Psoas muscle (tissue), 8 donors: ENCODE results near the gene PIAS1. TPM values are rescaled to one million over a fixed set of nuclear protein-coding genes. Genes with fewer than 3 reads are reported as not detected.
A peak's percentile ranks its signal among the peaks of the same experiment; 100 is the strongest.

ENCODE experiments used
- ATAC-seq, 4 donors: fragments of 200-7000 bp; cut with Tn5 transposase; one replicate each; pipeline ENCODE4 v1.9.1; 2020; ENCODE audit warnings: moderate library complexity in 3 of 4, mild to moderate bottlenecking in 2 of 4
- DNase-seq, 2 donors: peaks; one replicate each; pipeline ENCODE4 v3.0.0-alpha.2; 2020
- H3K27ac ChIP-seq: fragments of 200-600 bp; one replicate; pipeline ENCODE4 v1.8.0; 2022
- H3K27me3 ChIP-seq, 3 donors: fragments of 200-600 bp in 1 of 3; one replicate each; pipeline versions ENCODE4 v1.6.1 to v1.8.0; 2013 to 2022; ENCODE audit warnings: low read length in 2 of 3, mild to moderate bottlenecking in 2 of 3, moderate library complexity in 1 of 3; ENCODE audit not compliant: insufficient read depth in 3 of 3
- H3K36me3 ChIP-seq, 2 donors: fragments of 200-600 bp in 1 of 2; one replicate each; pipeline versions ENCODE4 v1.6.1 to v1.8.0; 2013 to 2022; ENCODE audit warnings: low read depth in 1 of 2, mild to moderate bottlenecking in 1 of 2, moderate library complexity in 1 of 2; ENCODE audit not compliant: insufficient read depth in 1 of 2
- H3K4me1 ChIP-seq: fragments of 200-600 bp; one replicate; pipeline ENCODE4 v1.8.0; 2022
- H3K4me3 ChIP-seq: fragments of 200-600 bp; one replicate; pipeline ENCODE4 v1.8.0; 2022; ENCODE audit warnings: mild to moderate bottlenecking
- H3K9me3 ChIP-seq: fragments of 200-600 bp; one replicate; pipeline ENCODE4 v1.8.0; 2022
- WGBS, 3 donors: extraction: QIAGEN DNeasy Blood & Tissue Kit; methylation state at CpG; one replicate each; pipeline versions ENCODE4 v1.1.6 to v1.1.7; 2013; 5-methylcytosine and 5-hydroxymethylcytosine counted together
- intact Hi-C, 2 donors: fragments of 100-400 bp; cut with DNase I; formaldehyde crosslinking; loops; one replicate each; pipeline versions ENCODE4 v1.11.0 to v1.14.2; 2022
- polyA plus RNA-seq, 3 donors: library from polyadenylated mRNA; stranded (reverse); fragments of 200-250 nt; gene quantifications; one replicate each; pipeline ENCODE4 v1.2.3, GENCODE V29; 2013
- total RNA-seq, 4 donors: library from RNA; stranded (reverse); fragmentation: NEBNext Ultra II Directional in 2 of 4; extraction: Animal tissue kit (Norgen Biotek cat#: 25700) in 2 of 4; gene quantifications; one replicate each; pipeline versions ENCODE4 v1.2.1 to v1.2.4, GENCODE V29; 2021 to 2023
- TF ChIP-seq, protein P1 (sequence below): fragments of 200-600 bp; IDR thresholded peaks from one replicate; pipeline ENCODE4 v1.8.0; 2022; ENCODE audit warnings: antibody characterized with exemption
- donor health status: healthy with polysubstance abuse.
- donor health status: DM: no; HTN: no; CAD: no; lungs with moderate emphysema.
- donor health status: Bipolar disorder and iron deficiency.
- donor health status: healthy.
- donor health status: DM: yes; HTN: yes; CAD: no.
- donor health status: DM: no; HTN: no; CAD: no.
- donor health status: DM: no; HTN: no; CAD: no.
- donor health status: DM: yes; HTN: yes; CAD: no.

The PIAS1 gene
- total and polyA plus RNA-seq, 7 donors: 4.4 to 28.7 (median 18.2) TPM

DNA sequence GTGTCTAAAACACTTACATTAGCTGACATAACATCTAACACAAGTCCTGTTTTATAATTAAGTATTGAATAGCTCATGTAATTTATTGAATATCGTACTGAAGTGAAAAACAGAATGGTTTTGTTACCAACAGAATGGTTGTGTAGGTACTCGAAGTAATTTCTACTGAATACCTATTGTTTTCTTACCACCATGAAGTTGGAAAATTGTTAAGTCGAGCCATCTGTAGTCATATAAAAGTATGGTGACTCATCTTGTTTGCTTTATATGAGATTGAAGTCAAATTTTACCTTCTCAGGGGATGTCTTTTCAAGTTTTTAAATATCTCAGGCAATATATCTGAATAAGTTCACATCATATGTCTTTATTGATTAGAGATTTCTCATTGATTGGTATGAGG is 37.6 kb downstream of the PIAS1 start:
- 94 to 97% (median 95%) methylated on average over 3 of the region's 3 CpGs for WGBS, 3 donors
- peaks cover 13% of the 10 kb centered on the region for H3K9me3 ChIP-seq
- no peaks in the 10 kb centered on the region for H3K27me3 ChIP-seq
- H3K27ac ChIP-seq: no peak overlapping the region
- peaks cover 19% of the 10 kb centered on the region for H3K4me1 ChIP-seq
- no peak overlapping the region for H3K4me3 ChIP-seq
- intact Hi-C loops: no loop called here
- TF ChIP-seq, protein P1, sequence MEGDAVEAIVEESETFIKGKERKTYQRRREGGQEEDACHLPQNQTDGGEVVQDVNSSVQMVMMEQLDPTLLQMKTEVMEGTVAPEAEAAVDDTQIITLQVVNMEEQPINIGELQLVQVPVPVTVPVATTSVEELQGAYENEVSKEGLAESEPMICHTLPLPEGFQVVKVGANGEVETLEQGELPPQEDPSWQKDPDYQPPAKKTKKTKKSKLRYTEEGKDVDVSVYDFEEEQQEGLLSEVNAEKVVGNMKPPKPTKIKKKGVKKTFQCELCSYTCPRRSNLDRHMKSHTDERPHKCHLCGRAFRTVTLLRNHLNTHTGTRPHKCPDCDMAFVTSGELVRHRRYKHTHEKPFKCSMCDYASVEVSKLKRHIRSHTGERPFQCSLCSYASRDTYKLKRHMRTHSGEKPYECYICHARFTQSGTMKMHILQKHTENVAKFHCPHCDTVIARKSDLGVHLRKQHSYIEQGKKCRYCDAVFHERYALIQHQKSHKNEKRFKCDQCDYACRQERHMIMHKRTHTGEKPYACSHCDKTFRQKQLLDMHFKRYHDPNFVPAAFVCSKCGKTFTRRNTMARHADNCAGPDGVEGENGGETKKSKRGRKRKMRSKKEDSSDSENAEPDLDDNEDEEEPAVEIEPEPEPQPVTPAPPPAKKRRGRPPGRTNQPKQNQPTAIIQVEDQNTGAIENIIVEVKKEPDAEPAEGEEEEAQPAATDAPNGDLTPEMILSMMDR: no peak
- no peak for DNase-seq
- peaks cover 0 to 15% of the 10 kb centered on the region in 2 donors for H3K36me3 ChIP-seq
- ATAC-seq: peak in 1 of 4 donors; percentile 49

DNA sequence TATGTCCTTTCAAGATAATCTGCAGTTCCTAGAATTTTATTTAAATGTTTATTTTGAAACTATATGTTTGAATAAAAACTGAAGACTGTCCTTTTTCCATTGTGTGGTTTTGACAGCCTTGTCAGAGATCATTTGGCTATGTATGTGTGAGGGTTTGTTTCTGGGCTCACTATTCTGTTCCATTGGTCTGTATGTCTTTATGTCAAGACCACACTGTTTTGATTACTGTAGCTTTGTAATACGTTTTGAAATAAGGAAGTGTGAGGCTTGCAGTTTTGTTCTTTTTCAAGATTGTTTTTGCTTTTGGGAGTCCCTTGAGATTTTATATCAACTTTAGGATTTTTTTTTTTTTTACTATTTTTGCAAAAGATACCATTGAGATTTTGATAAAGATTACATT is 42.0 kb downstream of the PIAS1 start:
- no peak for ATAC-seq
- Histone ChIP-seq H3K27ac (no peak overlapping the region), H3K4me1 (peaks cover 15% of the 10 kb centered on the region), H3K27me3 (no peaks in the 10 kb centered on the region), H3K9me3 (peaks cover 23% of the 10 kb centered on the region), H3K36me3 (peaks cover 0 to 3% of the 10 kb centered on the region in 2 donors), H3K4me3 (no peak overlapping the region)
- TF ChIP-seq, protein P1: no peak
- WGBS, 3 donors: 89 to 92% (median 92%) methylated on average over 1 of the region's 1 CpG
- DNase-seq: no peak
- intact Hi-C loops: no loop called here

DNA sequence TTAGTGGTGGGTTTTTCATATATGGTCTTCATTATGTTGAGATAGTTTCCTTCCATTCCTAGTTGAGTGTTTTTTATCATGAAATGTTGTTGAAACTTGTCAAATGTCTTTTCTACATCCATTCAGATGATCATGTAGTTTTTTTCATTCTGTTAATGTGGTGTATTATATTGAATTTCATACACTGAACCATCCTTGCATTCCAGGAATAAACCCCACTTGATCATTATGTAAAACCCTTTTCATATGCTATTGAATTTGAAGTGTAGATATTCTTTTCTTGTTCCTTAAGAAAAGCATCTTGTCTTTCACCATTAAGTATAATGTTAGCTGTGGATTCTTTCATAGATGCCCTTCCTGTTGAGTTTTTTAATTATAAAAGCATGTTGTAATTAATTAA is 42.9 kb downstream of the PIAS1 start:
- DNase-seq (no peak), ATAC-seq (no peak)
- H3K4me3 ChIP-seq: no peak overlapping the region
- intact Hi-C loops: no loop called here
- H3K27ac ChIP-seq: no peak overlapping the region
- H3K4me1 ChIP-seq: peaks cover 15% of the 10 kb centered on the region
- H3K27me3 ChIP-seq: no peaks in the 10 kb centered on the region
- peaks cover 0 to 3% of the 10 kb centered on the region in 2 donors for H3K36me3 ChIP-seq
- TF ChIP-seq, protein P1: no peak
- peaks cover 23% of the 10 kb centered on the region for H3K9me3 ChIP-seq

DNA sequence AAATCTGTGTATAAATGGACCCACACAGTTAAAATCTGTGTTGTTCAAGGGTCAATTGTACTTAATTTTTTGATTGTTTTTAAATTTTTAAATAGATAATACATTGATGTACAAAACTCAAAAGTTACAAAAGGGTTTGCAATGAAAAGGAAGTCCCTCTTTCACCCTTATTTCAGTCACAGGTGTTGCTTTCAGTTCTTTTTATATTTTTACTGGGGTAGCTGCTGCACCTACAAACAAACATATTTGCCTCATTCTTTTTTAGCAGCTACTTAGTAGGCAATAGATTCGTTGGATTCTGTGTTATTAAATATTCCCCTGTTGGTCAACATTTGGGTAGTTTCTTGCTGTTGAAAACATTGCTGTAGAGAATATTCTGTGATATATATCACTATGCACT is 44.4 kb downstream of the PIAS1 start:
- Histone ChIP-seq H3K27ac (no peak overlapping the region), H3K36me3 (no peaks in the 10 kb centered on the region), H3K27me3 (no peaks in the 10 kb centered on the region), H3K9me3 (peaks cover 23% of the 10 kb centered on the region), H3K4me3 (no peak overlapping the region), H3K4me1 (peaks cover 8% of the 10 kb centered on the region)
- DNase-seq (no peak), ATAC-seq (no peak)
- TF ChIP-seq, protein P1: no peak
- WGBS, 3 donors: 54 to 63% (median 54%) methylated on average over 1 of the region's 1 CpG
- intact Hi-C loops: no loop called here

DNA sequence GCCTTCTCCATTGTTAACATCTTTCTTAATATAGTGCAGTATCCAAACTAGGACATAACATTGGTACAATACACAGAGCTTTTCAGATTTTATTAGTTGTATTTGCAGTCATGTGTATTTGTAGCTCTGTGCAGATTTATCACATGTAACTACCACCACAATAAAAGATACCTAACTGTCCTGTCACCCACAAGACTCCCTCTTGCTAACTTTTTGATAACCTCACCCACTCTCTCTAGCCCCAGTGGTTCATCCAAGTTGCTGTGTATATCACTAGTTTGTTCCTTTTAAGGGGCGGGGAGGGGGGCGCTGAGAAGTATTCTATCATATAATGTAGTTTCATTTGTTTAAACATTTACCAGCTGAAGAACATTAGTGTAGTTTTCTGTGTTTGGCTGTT is 46.1 kb downstream of the PIAS1 start:
- intact Hi-C loops: no loop called here
- no peak overlapping the region for H3K27ac ChIP-seq
- ATAC-seq (no peak), DNase-seq (no peak)
- TF ChIP-seq, protein P1: no peak
- H3K27me3 ChIP-seq: no peaks in the 10 kb centered on the region
- 95 to 98% (median 98%) methylated on average over 2 of the region's 2 CpGs for WGBS, 3 donors
- H3K9me3 ChIP-seq: peaks cover 23% of the 10 kb centered on the region
- H3K36me3 ChIP-seq: no peaks in the 10 kb centered on the region
- no peak overlapping the region for H3K4me3 ChIP-seq
- H3K4me1 ChIP-seq: no peaks in the 10 kb centered on the region
